HG03196 (cell line): ENCODE results near the gene NUS1.
"Not testable (repeated sequence)": the region's sequence is repeated elsewhere in the genome, so short reads cannot be mapped to it uniquely, and the experiment has no call there.

Experiments
- ATAC-seq: cut with Tn5 transposase; IDR thresholded peaks from one replicate; pipeline ENCODE4 v1.9.1; 2021; ENCODE audit not compliant: unreplicated experiment

NUS1 gene

DNA sequence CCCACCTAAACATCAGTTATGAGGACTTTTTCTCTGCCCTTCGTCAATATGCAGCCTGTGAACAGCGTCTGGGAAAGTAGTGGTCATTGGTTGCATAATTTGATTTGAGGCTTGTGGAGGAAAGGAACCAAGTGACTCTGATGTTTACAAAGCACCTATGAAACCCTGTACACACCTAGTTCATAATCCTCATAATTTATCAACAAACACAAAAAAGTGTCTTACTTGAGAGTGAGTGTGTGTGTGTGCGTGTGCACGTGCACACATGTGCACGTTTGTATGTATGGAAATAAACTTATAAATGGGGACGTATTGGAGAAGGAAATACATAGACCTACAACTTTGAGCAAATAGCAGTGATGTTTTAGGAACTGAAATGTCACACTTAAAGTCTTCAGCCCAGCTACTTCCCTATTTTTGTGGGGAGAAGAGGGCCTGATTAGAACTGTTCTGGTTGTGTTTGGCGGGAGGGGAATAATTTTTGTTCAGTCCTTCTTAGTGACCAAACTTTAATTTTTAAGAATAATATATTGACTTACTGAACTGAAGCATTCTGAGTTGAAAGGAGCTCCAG is 31.8 kb downstream of the NUS1 start:
- not testable (repeated sequence) for ATAC-seq

DNA sequence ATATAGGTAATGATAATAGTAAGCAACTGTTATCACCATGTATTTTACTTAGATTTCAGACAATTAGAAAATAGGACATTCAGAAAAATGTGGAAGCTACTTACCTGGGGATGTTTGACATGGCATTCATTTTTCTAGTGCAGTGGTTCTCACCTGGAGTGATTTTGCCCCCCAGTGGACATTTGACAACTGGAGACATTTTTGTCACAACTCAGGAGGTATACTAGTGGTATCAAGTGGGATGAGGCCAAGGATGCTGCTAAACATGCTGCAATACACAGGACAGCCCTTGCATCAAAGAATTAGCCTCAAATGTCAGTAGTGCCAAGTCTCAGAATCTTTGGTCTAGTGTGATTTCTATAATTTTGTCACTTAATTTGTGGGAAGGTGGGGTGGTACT is 36.1 kb downstream of the NUS1 start:
- ATAC-seq: no peak

GRCh38 chr6:117718895-117719294 is 43.6 kb downstream of the NUS1 start:
- no peak for ATAC-seq

DNA sequence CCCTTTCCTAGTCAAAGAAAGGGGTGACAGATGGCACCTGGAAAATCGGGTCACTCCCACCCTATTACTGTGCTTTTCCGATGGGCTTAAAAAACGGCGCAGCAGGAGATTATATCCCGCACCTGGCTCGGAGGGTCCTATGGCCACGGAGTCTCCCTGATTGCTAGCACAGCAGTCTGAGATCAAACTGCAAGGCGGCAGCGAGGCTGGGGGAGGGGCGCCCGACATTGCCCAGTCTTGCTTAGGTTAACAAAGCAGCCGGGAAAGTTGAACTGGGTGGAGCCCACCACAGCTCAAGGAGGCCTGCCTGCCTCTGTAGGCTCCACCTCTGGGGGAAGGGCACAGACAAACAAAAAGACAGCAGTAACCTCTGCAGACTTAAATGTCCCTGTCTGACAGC is 46.3 kb downstream of the NUS1 start:
- ATAC-seq: not testable (repeated sequence)

DNA sequence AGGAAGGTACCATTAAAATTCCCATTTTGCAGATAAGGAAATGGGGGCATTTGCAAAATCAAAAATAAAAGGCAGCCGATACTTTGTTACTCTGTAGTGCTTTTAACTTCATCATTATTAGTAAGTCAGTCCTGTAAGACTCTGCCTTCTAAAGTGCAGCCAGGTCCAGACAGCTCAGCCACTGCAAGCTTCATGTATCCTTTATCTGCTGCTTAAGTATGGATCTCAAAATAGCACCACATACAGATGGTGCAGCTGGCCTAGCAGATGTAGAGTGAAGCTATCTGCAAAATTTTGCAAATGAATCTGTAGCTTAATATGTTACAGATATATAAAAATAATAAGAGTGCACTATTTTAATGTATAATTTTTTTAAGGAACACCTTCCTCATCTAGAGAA is 53.4 kb downstream of the NUS1 start:
- ATAC-seq: no peak

- no peak for ATAC-seq
Measured at GRCh38 chr6:117729613-117730012, 54.3 kb downstream of the NUS1 start.

- no peak for ATAC-seq
Measured at GRCh38 chr6:117733341-117733740, 58.1 kb downstream of the NUS1 start.

GRCh38 chr6:117739869-117740268 is 64.6 kb downstream of the NUS1 start:
- ATAC-seq: no peak

DNA sequence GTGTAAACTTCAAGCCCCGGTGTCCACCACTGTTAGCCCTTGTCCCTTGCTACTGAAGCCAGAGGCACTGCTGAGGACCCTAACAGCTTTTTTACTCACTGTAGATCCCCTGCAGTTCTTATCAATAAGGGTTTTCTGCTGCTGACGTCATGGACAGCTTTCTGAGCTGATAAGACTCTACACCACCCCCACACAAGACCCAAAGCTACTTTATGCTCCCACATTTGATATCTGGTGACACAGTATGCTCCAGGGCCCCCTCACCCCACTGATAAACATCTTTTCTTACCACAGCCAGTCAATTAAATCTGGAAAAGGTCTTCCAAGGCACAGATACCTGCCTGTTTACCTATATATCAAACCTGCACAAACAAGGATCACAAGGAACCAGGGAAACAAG is 65.3 kb downstream of the NUS1 start:
- ATAC-seq: no peak

GRCh38 chr6:117750675-117751074 is 75.4 kb downstream of the NUS1 start:
- ATAC-seq: not testable (repeated sequence)
